ENCODE measurements around the gene PTPRB. TPM values are rescaled to one million over a fixed set of nuclear protein-coding genes. Genes with fewer than 3 reads are reported as not detected.
A peak's percentile ranks its signal among the peaks of the same experiment; 100 is the strongest.

The PTPRB gene
- total RNA-seq, 1 donor from 2014 or later = 38.7 TPM

DNA sequence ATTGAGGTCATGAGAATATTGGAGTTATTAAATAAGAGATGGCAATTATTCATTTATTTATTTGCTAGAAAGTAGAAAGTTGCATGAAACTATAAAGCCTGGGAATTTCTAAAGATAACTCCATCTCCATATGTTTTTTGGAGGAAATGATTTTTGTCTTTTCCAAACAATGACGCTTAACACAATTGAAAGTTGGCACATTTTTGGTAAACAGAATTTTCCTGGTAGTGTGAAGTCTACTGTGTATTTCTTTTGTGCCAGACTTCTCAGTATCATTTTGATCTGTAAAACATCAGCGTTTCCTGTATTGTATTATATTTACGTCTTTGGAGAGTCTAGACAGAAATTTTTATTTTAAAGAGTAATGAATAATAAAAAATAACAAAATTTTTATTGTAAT lies 33.7 kb upstream of the PTPRB start:
- Histone ChIP-seq H3K36me3 (no peaks in the 10 kb centered on the region), H3K27ac (replicated peaks) (no peak overlapping the region), H3K4me1 (no peaks in the 10 kb centered on the region), H3K27me3 (ENCODE audit: low read depth) (no peaks in the 10 kb centered on the region), H3K9me3 (replicated peaks) (peaks cover 4% of the 10 kb centered on the region), H3K4me3 (no peak overlapping the region)
- intact Hi-C loops (cut with micrococcal nuclease) = no loop called here
- TF ChIP-seq, protein P1, sequence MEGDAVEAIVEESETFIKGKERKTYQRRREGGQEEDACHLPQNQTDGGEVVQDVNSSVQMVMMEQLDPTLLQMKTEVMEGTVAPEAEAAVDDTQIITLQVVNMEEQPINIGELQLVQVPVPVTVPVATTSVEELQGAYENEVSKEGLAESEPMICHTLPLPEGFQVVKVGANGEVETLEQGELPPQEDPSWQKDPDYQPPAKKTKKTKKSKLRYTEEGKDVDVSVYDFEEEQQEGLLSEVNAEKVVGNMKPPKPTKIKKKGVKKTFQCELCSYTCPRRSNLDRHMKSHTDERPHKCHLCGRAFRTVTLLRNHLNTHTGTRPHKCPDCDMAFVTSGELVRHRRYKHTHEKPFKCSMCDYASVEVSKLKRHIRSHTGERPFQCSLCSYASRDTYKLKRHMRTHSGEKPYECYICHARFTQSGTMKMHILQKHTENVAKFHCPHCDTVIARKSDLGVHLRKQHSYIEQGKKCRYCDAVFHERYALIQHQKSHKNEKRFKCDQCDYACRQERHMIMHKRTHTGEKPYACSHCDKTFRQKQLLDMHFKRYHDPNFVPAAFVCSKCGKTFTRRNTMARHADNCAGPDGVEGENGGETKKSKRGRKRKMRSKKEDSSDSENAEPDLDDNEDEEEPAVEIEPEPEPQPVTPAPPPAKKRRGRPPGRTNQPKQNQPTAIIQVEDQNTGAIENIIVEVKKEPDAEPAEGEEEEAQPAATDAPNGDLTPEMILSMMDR (IDR thresholded peaks at IDR 0.05; ENCODE audit: borderline replicate concordance) = no peak
- DNase-seq = no peak

DNA sequence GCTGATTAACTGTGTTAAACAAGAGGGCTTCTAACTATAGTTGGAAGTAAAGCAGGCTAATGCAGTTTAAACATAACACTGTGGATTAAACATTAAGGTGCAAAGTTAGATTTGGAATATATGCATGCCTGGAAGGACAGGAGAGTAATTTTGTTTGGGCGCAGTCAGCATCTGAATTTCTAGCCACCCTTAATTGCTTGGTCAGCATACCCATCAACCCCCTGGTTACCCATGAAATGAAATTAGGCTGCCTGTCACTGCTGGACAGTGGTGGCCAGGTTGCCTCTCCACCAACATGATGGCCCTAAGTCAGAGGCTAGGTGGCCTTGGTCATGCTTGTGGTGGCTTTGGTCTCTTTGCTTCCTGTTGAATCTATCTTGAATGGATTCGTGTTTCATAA lies 30.0 kb upstream of the PTPRB start:
- H3K27me3 ChIP-seq (ENCODE audit: low read depth) = no peaks in the 10 kb centered on the region
- no peak for DNase-seq
- H3K9me3 ChIP-seq (replicated peaks) = no peaks in the 10 kb centered on the region
- H3K4me3 ChIP-seq = no peak overlapping the region
- intact Hi-C loops (cut with micrococcal nuclease) = no loop called here
- H3K27ac ChIP-seq (replicated peaks) = no peak overlapping the region
- peaks cover 5% of the 10 kb centered on the region for H3K4me1 ChIP-seq
- TF ChIP-seq, protein P1 (IDR thresholded peaks at IDR 0.05; ENCODE audit: borderline replicate concordance) = no peak
- H3K36me3 ChIP-seq = no peaks in the 10 kb centered on the region

DNA sequence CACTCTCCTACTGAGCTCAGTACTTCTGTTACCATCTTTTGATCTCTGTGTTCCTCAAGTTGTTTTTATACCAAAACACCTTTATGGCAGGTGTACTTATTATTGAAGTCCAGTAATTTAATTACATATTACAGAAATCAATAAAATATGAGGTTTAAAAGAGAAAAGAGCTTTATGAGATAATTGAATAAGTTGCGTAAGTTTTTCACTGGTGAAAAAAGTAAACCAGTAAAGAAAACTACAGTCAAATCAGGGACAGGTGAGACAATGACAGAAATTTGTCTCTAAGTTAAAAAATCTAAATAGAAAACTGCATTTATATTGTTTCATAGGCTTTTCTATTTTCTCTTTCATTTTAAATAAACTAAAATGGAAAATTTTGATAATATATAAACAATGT lies 29.1 kb upstream of the PTPRB start:
- no peak for DNase-seq
- intact Hi-C loops (cut with micrococcal nuclease) = no loop called here

DNA sequence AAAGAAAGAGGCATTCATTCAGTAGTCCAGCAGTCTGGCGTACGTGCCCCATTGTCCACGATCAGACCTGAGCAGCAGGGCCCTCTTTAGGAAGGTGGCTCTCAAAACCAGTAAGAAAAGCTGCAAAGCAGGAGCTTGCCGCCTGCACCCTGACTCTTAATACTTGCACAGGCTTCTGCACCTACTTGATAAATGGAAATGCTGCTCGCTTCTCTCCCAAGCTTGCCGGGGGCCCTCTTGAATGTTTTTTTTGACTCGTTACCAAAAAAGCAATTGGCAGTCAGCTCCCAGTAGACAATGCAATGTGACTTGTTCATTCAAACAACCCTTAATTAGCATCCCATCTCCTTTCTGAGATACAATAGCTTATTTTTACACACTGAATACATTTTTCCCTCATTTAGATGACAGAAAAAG lies 27.2 kb upstream of the PTPRB start:
- no peaks in the 10 kb centered on the region for H3K36me3 ChIP-seq
- H3K4me1 ChIP-seq = peaks cover 21% of the 10 kb centered on the region
- peak overlapping the region; percentile 22 for H3K4me3 ChIP-seq
- DNase-seq = no peak
- TF ChIP-seq, protein P1 (IDR thresholded peaks at IDR 0.05; ENCODE audit: borderline replicate concordance) = no peak
- no peaks in the 10 kb centered on the region for H3K27me3 ChIP-seq (ENCODE audit: low read depth)
- intact Hi-C loops (cut with micrococcal nuclease) = no loop called here
- no peaks in the 10 kb centered on the region for H3K9me3 ChIP-seq (replicated peaks)
- H3K27ac ChIP-seq (replicated peaks) = peak overlapping the region; percentile 70

More for the DNA sequence above, 29.1 kb upstream of the PTPRB start:
- Histone ChIP-seq H3K36me3 (no peaks in the 10 kb centered on the region), H3K4me3 (no peak overlapping the region), H3K9me3 (replicated peaks) (no peaks in the 10 kb centered on the region), H3K4me1 (peaks cover 11% of the 10 kb centered on the region), H3K27ac (replicated peaks) (no peak overlapping the region), H3K27me3 (ENCODE audit: low read depth) (no peaks in the 10 kb centered on the region)
- TF ChIP-seq, protein P1 (IDR thresholded peaks at IDR 0.05; ENCODE audit: borderline replicate concordance) = no peak

DNA sequence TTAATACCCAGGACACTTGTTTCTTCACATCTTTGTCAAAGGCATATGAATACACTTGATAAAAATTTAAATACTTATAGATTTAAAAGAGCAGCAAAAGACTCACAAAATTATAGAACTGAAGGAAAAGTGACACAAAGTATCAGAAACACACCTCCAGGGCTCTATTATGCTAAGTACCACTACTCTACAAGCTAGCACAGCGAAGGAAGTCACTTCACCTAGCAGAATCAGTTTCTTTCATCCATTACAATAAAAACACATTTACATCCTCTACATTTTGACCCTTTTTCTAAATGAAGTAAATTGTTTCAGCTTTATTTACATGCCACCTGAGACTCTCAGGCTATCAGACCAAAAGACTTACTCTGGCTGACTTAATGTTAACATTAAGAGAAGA lies 26.6 kb upstream of the PTPRB start:
- no peaks in the 10 kb centered on the region for H3K36me3 ChIP-seq
- no peaks in the 10 kb centered on the region for H3K27me3 ChIP-seq (ENCODE audit: low read depth)
- peaks cover 21% of the 10 kb centered on the region for H3K4me1 ChIP-seq
- DNase-seq = no peak
- no peaks in the 10 kb centered on the region for H3K9me3 ChIP-seq (replicated peaks)
- TF ChIP-seq, protein P1 (IDR thresholded peaks at IDR 0.05; ENCODE audit: borderline replicate concordance) = no peak
- intact Hi-C loops (cut with micrococcal nuclease) = no loop called here
- H3K4me3 ChIP-seq = peak overlapping the region; percentile 22
- H3K27ac ChIP-seq (replicated peaks) = peak overlapping the region; percentile 70
